GM06990 (cell line): ENCODE measurements around the gene STX7.

Experiments used
- DNase-seq: peaks from one replicate; pipeline ENCODE4 v3.0.0-alpha.2; 2011; ENCODE audit not compliant: insufficient read length; ENCODE audit errors: extremely low read depth
- H3K27me3 ChIP-seq: replicated peaks from 2 replicates; pipeline ENCODE4 v1.6.0; 2011; ENCODE audit warnings: low read length; ENCODE audit not compliant: control insufficient read depth, insufficient read depth
- H3K36me3 ChIP-seq: 2 replicates; pipeline ENCODE4 v1.5.1; 2011; ENCODE audit warnings: low read length; ENCODE audit not compliant: control insufficient read depth, insufficient read depth
- H3K4me3 ChIP-seq: replicated peaks from 2 replicates; pipeline ENCODE4 v1.5.1; 2011; ENCODE audit warnings: low read depth, mild to moderate bottlenecking, control low read depth, low read length
- CTCF ChIP-seq: IDR thresholded peaks from 2 replicates; pipeline ENCODE4 v1.5.1; 2011; ENCODE audit warnings: low read length, control low read depth, mild to moderate bottlenecking, inconsistent platforms; ENCODE audit not compliant: insufficient read depth, poor library complexity, severe bottlenecking

STX7 gene

GRCh38 chr6:132405143-132405915, 107.6 kb downstream of the STX7 start:
- no peak for TF ChIP-seq CTCF

GRCh38 chr6:132404736-132405135, 108.2 kb downstream of the STX7 start:
- no peaks in the 10 kb centered on the region for H3K36me3 ChIP-seq
- H3K27me3 ChIP-seq = no peaks in the 10 kb centered on the region
- H3K4me3 ChIP-seq = peak overlapping the region; percentile 37
- no peak for DNase-seq
- TF ChIP-seq CTCF = no peak

More at GRCh38 chr6:132405143-132405915, 107.6 kb downstream of the STX7 start:
- H3K27me3 ChIP-seq = no peaks in the 10 kb centered on the region
- 0 out of 2 replicates have a peak overlapping the region, but pooled peaks have one; percentile 15 for H3K4me3 ChIP-seq
- DNase-seq = peak; percentile 42
- no peaks in the 10 kb centered on the region for H3K36me3 ChIP-seq

- H3K36me3 ChIP-seq = no peaks in the 10 kb centered on the region
- H3K4me3 ChIP-seq = peak overlapping the region; percentile 37
- H3K27me3 ChIP-seq = no peaks in the 10 kb centered on the region
- no peak for TF ChIP-seq CTCF
- DNase-seq = no peak
Measured at GRCh38 chr6:132404330-132404729, 108.6 kb downstream of the STX7 start.

- Histone ChIP-seq H3K4me3 (peak overlapping the region; percentile 90), H3K36me3 (no peaks in the 10 kb centered on the region), H3K27me3 (no peaks in the 10 kb centered on the region)
- no peak for DNase-seq
- no peak for TF ChIP-seq CTCF
Measured at GRCh38 chr6:132401618-132402285, 111.2 kb downstream of the STX7 start.

- DNase-seq = peak; percentile 64
- Histone ChIP-seq H3K4me3 (peak within 1 kb of the TSS; percentile 90), H3K27me3 (no peaks in the 10 kb centered on the region), H3K36me3 (no peaks in the 10 kb centered on the region)
- no peak for TF ChIP-seq CTCF
Measured at GRCh38 chr6:132400883-132401617, 111.9 kb downstream of the STX7 start, which contains the start of gene MOXD1. TSS of gene MOXD1 (minus strand) at chr6:132401475. CDS start at chr6:132401426, 49 bp downstream.
